Measurements from ENCODE around the gene NTN3. TPM values are rescaled to one million over a fixed set of nuclear protein-coding genes. Genes with fewer than 3 reads are reported as not detected.

NTN3 gene
- total and polyA plus RNA-seq, 2 of the 8 experiments (the other 6 are each of a cell fraction or from before 2014, with no cell fraction given), result 0.30 to 0.34 TPM

DNA sequence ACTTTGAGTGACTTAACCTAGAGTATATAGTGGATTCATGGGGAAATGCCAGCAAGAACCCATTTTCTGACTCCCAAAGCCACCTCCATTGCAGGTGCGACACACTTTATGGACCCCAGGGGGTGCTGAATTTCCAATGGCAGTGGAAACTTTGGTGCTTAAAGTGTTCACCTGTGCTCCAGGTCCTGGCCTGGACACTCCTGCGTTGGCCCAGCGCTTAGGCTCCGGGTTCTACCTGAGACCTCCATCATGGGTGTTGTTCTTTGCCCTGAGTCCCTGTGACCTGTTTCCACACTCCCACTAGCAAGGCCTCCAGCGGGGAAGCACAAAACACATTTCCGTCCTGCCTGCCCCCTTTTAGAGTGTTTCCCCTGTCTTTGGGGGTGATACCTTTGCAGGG is 38.8 kb upstream of the NTN3 start (continued):
- TF ChIP-seq CBX5 (IDR thresholded peaks at IDR 0.05; ENCODE audit: low read depth, low read length) (no peak), JUND (IDR thresholded peaks at IDR 0.05; ENCODE audit: low read length) (no peak), SP4 (IDR thresholded peaks at IDR 0.05; ENCODE audit: low read length) (no peak), EGR1 (IDR thresholded peaks at IDR 0.05; ENCODE audit: borderline replicate concordance, low read depth, low read length) (no peak)
